GM21529 (cell line): ENCODE data around the gene ZBTB40.

ENCODE experiments used
- ATAC-seq: cut with Tn5 transposase; IDR thresholded peaks from one replicate; pipeline ENCODE4 v1.9.1; 2021; ENCODE audit not compliant: unreplicated experiment

ZBTB40 gene

GRCh38 chr1:22527555-22528296, 76.1 kb downstream of the ZBTB40 start:
- no peak for ATAC-seq

GRCh38 chr1:22528451-22528850, 76.8 kb downstream of the ZBTB40 start:
- no peak for ATAC-seq

GRCh38 chr1:22529901-22530621, 78.4 kb downstream of the ZBTB40 start:
- no peak for ATAC-seq

- ATAC-seq: no peak
Observed at GRCh38 chr1:22530715-22531114, 79.1 kb downstream of the ZBTB40 start.

GRCh38 chr1:22531251-22531650, 79.6 kb downstream of the ZBTB40 start:
- no peak for ATAC-seq

GRCh38 chr1:22533244-22533895, 81.7 kb downstream of the ZBTB40 start:
- no peak for ATAC-seq

- no peak for ATAC-seq
Observed at GRCh38 chr1:22534951-22535350, 83.3 kb downstream of the ZBTB40 start.

GRCh38 chr1:22535399-22535798, 83.7 kb downstream of the ZBTB40 start:
- no peak for ATAC-seq

- no peak for ATAC-seq
Observed at GRCh38 chr1:22536506-22536905, 84.9 kb downstream of the ZBTB40 start.

- ATAC-seq: no peak
Observed at GRCh38 chr1:22537441-22538139, 85.9 kb downstream of the ZBTB40 start.

GRCh38 chr1:22539510-22540118, 88.0 kb downstream of the ZBTB40 start:
- no peak for ATAC-seq

GRCh38 chr1:22540337-22540736, 88.7 kb downstream of the ZBTB40 start:
- no peak for ATAC-seq

- no peak for ATAC-seq
Observed at GRCh38 chr1:22542886-22543285, 91.2 kb downstream of the ZBTB40 start.

- ATAC-seq: no peak
Observed at GRCh38 chr1:22543679-22544078, 92.0 kb downstream of the ZBTB40 start.

GRCh38 chr1:22544606-22545005, 93.0 kb downstream of the ZBTB40 start:
- no peak for ATAC-seq

GRCh38 chr1:22545141-22545540, 93.5 kb downstream of the ZBTB40 start:
- no peak for ATAC-seq

GRCh38 chr1:22547186-22547817, 95.7 kb downstream of the ZBTB40 start:
- ATAC-seq: no peak

GRCh38 chr1:22547818-22548462, 96.3 kb downstream of the ZBTB40 start:
- no peak for ATAC-seq

- no peak for ATAC-seq
Observed at GRCh38 chr1:22550021-22550420, 98.4 kb downstream of the ZBTB40 start.

- ATAC-seq: no peak
Observed at GRCh38 chr1:22551591-22551990, 99.9 kb downstream of the ZBTB40 start.
